GM18873 (cell line): ENCODE results near the gene TFEB.

Experiments
- ATAC-seq: cut with Tn5 transposase; IDR thresholded peaks from one replicate; pipeline ENCODE4 v1.9.1; 2021; ENCODE audit warnings: mild to moderate bottlenecking, moderate library complexity, moderate number of reproducible peaks; ENCODE audit not compliant: unreplicated experiment, low FRiP score

The TFEB gene

DNA sequence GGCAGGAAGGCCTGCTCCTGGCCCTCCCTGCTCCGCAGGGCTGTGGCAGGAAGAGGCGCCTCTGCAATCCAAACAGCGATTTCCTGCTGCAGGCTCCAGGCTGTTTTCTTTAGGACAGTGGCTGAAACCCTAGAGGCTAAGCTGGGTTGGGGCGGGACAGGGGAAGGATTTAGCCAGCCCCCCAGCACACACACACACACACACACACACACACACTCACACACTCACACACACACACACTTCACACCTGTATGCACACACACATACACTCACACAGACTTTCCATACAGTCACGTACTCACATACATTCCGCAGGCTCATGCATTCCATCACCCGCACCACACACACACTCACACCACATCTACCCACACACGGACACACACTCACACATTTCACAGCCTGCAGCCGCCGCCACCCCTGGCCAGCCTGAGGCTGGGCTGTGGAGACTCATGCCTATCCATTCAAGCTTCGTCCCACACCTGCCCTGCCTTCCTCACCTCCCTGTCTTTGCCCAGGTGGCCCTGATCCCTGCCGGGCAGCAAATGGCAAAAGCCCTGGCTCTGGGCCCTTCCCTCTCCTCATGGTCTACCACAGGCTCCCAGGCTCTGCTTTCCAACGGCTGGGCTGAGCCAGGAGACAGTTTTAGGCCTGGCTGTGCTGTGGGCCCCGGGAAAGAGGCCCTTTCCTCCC lies 79.3 kb downstream of the TFEB start:
- no peak for ATAC-seq

- no peak for ATAC-seq
Measured at GRCh38 chr6:41655646-41656001, 79.8 kb downstream of the TFEB start.

DNA sequence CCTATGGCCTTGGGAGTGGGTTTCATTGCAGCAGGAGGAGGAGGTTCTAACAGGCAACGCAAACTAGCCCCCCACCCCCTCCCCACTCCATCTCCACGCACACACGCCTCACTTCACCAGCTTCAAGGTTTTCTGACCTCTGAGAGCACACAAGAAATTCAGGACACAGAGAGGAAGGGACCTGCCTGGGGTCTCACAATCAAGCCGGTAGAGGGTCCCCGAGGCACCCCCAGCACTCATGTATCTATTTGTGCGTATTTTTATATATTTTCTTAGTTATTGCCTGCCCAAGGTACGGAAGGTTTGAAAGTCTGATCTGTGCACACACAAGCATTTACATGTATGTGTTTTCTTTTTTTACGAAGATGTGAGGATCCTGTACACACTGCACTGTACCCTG lies 80.2 kb downstream of the TFEB start:
- no peak for ATAC-seq

DNA sequence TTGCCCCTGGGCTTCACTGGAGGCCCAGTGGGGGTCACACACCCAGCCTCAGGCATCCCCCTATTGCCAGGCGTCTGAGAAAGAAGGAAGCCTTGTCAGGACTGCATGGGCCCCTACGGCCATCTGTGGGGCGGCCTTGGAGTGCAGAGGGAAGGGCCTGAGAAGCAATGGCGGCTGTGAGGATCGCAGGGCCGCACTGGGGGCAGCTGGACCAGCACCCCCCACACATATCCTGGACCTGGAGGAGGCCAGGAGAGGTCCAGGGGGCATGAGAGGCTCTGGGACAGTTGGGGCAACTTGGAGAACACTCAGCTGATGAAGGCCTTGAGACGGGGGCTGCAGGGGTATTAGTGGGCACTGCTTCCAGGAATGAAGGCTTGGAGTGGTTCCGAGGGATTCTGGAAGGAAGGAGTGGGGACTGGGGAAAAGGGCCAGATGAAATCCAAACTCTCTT lies 80.7 kb downstream of the TFEB start:
- no peak for ATAC-seq

DNA sequence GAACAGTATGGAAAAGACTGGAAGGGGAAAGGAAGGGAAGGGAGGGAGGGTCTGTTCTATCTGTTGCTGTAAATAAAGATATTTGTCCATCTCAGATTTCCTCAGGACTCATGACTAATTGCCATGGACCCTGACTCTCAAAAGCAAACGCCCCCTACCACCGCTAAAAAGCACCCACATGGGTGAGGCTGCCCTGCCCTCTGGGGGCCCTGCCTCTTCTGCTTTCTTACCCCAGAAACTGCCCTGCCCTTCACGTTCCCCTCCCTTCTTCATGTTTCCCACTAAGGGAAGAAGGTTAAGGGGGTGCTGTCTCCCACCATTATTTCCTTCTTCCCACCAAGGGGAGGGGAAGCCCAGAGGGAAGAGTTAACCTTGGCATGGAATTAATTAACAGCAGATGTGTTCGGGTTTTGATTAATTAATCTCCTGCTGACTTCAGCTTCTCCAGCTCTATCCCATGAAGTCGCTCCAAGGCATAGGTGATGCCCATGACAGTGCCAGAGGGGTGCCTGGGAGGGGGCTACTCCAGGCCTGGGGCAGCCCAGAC lies 81.2 kb downstream of the TFEB start:
- ATAC-seq = no peak

DNA sequence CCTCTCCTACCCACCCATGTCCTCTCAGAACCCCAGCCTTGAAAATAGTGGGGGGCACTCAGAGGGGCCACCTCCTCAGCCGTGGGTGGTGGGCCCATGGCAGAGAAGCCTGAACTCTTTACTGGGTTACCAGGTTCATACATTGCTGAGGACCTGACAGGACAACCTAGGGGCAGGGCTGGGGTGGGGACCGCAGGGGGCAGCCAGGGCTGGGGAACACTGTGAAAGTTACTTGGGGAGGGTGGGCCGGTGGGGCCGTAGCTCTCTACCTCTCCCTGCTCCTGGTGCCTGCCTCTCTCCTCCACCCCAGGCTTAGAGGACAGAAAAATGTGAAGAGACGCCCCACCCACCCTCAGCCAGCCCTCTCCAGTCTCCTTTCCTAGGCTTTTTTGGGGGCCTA lies 81.7 kb downstream of the TFEB start:
- ATAC-seq = no peak

DNA sequence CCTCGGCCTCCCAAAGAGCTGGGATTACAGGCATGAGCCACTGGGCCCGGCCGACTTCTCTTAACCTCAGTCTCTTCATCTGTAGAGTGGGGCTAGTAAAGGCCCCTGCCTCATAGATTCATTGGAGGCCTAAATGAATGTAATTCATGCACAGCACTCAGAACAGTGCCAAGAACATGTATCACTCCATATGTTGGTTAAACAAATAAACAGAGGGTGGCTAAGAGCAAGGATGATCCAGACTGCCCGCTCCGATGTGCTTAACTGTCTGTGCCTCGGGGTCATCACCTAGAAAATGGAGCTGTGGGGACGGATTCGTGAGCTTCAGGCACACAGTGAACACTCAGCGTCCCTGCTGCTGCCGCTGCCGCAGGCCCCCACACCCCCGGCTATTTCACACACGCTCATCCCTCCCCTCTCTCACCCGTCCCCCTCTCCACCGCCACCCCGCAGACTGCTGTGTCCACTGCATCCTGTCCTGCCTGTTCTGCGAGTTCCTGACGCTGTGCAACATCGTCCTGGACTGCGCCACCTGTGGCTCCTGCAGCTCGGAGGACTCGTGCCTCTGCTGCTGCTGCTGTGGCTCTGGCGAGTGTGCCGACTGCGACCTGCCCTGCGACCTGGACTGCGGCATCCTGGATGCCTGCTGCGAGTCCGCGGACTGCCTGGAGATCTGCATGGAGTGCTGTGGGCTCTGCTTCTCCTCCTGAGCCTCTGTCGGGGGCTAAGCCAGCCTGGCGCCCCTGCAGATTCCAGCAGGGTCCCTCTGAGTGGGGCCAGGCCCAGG lies 82.3 kb downstream of the TFEB start:
- no peak for ATAC-seq

GRCh38 chr6:41651962-41652657 lies 83.3 kb downstream of the TFEB start:
- ATAC-seq = no peak

GRCh38 chr6:41651246-41651961 lies 84.0 kb downstream of the TFEB start:
- no peak for ATAC-seq

DNA sequence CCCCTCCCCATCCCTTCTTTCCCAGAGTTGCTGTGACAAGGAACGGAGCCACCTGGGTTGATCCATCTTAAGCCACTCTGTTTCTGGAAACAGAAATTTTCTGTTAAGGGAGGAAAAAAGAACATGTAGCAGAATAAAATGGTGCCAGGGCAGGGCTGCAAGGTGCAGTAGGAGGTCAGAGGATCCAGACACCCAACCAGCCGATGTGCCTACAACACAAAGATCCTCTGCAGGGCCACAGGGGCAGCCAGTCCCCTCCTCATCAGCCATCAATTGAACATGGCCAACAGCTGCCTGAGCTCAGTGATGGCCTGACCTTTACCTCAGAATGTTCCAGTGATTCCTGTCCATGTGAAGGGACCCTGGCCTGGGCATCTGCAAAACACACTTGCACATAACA lies 85.3 kb downstream of the TFEB start:
- ATAC-seq = no peak

DNA sequence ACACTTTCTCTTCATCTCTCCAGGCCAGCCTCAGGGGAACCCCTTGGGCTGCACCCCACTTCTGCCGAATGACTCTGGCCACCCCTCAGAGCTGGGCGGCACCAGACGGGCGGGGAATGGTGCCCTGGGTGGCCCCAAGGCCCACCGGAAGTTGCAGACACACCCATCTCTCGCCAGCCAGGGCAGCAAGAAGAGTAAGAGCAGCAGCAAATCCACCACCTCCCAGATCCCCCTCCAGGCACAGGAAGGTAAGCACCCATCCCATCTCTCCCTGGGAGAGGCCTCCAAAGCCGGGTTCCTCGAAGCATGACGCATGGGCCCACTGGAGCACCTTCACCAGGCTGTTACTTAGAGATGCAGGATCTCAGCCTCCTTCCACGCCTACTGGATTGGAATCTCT lies 85.8 kb downstream of the TFEB start:
- ATAC-seq = no peak

DNA sequence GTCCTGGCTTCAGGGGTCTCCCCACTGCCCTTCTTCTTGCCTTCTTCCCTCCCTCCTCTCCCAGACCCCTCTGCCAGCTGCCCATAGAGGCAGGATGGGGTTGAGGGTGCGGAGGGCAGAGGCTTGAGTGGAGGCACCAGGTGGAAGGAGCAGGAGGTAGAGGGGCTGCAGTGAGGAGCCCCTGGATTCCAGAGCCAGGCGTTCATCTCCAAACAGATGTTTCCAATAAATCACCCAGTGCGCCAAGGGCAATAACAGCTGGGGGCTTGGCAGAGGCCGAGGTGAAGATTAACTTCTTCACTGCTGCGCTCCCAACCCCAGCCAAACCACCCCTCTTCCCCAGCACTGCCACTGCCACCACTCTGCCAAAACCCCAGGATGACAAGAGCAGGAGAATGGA lies 86.5 kb downstream of the TFEB start:
- no peak for ATAC-seq

GRCh38 chr6:41648070-41648585 lies 87.3 kb downstream of the TFEB start:
- no peak for ATAC-seq

DNA sequence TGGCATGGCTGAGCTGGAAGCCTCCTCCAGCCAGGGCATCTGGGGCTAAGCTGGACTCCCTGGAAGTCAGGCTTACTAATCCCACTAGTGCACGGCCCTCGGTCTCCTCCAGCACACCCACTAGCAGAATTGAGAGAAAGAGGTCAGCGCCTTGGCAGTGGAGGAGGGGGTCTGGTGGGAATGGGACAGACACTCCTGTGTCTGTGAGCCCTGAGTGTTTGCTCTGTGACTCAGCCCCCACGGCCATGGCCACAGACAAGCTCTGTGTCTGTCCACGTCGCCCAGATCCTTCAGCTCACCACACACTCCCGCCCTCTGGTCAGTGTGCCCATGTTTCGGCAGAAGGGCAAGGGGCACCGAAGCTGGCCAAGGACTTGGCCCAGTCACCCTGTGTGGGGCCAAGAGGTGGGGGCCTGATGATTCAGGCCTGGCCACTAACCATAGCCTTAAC lies 88.3 kb downstream of the TFEB start:
- ATAC-seq = no peak

GRCh38 chr6:41646026-41646795 lies 89.2 kb downstream of the TFEB start:
- ATAC-seq = no peak

- no peak for ATAC-seq
Measured at GRCh38 chr6:41645007-41645618, 90.3 kb downstream of the TFEB start.

- ATAC-seq = no peak
Measured at GRCh38 chr6:41644297-41644879, 91.0 kb downstream of the TFEB start.

DNA sequence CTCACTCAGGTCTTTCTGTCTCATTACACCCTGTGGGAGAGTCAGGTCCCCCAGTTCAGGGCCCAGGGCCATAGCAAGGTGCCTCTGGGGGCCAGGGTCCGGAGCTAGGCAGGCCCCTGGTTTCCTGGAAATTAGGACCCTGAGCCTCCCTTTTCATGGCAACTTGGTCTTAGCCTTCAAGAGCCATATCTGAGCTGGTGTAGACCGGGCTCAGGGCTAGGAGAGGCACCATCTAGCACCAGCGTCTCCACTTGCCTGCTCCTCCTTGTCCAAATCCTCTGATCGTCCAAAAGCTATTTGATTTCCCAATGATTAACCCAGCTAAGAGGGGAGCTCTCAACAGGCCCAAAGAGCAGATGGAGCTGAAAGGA lies 91.5 kb downstream of the TFEB start:
- no peak for ATAC-seq
